ENCODE results near the gene GRM4.
"Not testable (repeated sequence)": the region's sequence is repeated elsewhere in the genome, so short reads cannot be mapped to it uniquely, and the experiment has no call there.

Gene GRM4

GRCh38 chr6:34146021-34146782 lies at the start of gene GRM4:
TSS of gene GRM4 (minus strand) at chr6:34146087. CDS start at chr6:34133496, 12,591 bp downstream.
- in situ Hi-C loops (cut with MboI; ENCODE audit: low sequenced_read_pairs): no loop called here

GRCh38 chr6:34194772-34195171 lies 48.9 kb upstream of the GRM4 start:
- in situ Hi-C loops (cut with MboI; ENCODE audit: low sequenced_read_pairs): no loop called here

GRCh38 chr6:34190504-34191122 lies 44.7 kb upstream of the GRM4 start:
- in situ Hi-C loops (cut with MboI; ENCODE audit: low sequenced_read_pairs): no loop called here

GRCh38 chr6:34189806-34190503 lies 44.1 kb upstream of the GRM4 start:
- in situ Hi-C loops (cut with MboI; ENCODE audit: low sequenced_read_pairs): no loop called here

GRCh38 chr6:34184726-34185125 lies 38.8 kb upstream of the GRM4 start:
- in situ Hi-C loops (cut with MboI; ENCODE audit: low sequenced_read_pairs): not testable (repeated sequence)

- in situ Hi-C loops (cut with MboI; ENCODE audit: low sequenced_read_pairs): no loop called here
Measured at GRCh38 chr6:34182751-34183531, 37.1 kb upstream of the GRM4 start.

GRCh38 chr6:34181908-34182307 lies 36.0 kb upstream of the GRM4 start:
- in situ Hi-C loops (cut with MboI; ENCODE audit: low sequenced_read_pairs): no loop called here

GRCh38 chr6:34179106-34179720 lies 33.3 kb upstream of the GRM4 start:
- in situ Hi-C loops (cut with MboI; ENCODE audit: low sequenced_read_pairs): no loop called here

- in situ Hi-C loops (cut with MboI; ENCODE audit: low sequenced_read_pairs): no loop called here
Measured at GRCh38 chr6:34178357-34179105, 32.6 kb upstream of the GRM4 start.

GRCh38 chr6:34177181-34177591 lies 31.3 kb upstream of the GRM4 start:
- in situ Hi-C loops (cut with MboI; ENCODE audit: low sequenced_read_pairs): no loop called here

GRCh38 chr6:34176261-34177031 lies 30.6 kb upstream of the GRM4 start:
- in situ Hi-C loops (cut with MboI; ENCODE audit: low sequenced_read_pairs): no loop called here

- in situ Hi-C loops (cut with MboI; ENCODE audit: low sequenced_read_pairs): no loop called here
Measured at GRCh38 chr6:34174846-34175399, 29.0 kb upstream of the GRM4 start.

- in situ Hi-C loops (cut with MboI; ENCODE audit: low sequenced_read_pairs): no loop called here
Measured at GRCh38 chr6:34172961-34173775, 27.3 kb upstream of the GRM4 start.

- in situ Hi-C loops (cut with MboI; ENCODE audit: low sequenced_read_pairs): no loop called here
Measured at GRCh38 chr6:34170346-34170745, 24.5 kb upstream of the GRM4 start.

GRCh38 chr6:34169897-34170296 lies 24.0 kb upstream of the GRM4 start:
- in situ Hi-C loops (cut with MboI; ENCODE audit: low sequenced_read_pairs): no loop called here

GRCh38 chr6:34161857-34162515 lies 16.1 kb upstream of the GRM4 start:
- in situ Hi-C loops (cut with MboI; ENCODE audit: low sequenced_read_pairs): no loop called here

GRCh38 chr6:34159844-34160243 lies 14.0 kb upstream of the GRM4 start:
- in situ Hi-C loops (cut with MboI; ENCODE audit: low sequenced_read_pairs): loop anchor here (10.0 kb wide), 1 partner anchor 395 kb away; no protein-coding TSS in a partner anchor

Data from HL-60/S4 treated with retinoic acid at 250 ng/mL for 4 days and 3 days (cell line).